AG04449 (cell line): ENCODE measurements around the gene XAF1.

Experiments used
- CTCF ChIA-PET: fragments of 350-600 bp; formaldehyde crosslinking; extraction: SDS; loops from one replicate; lab custom pipeline; 2021; ENCODE audit warnings: antibody characterized with exemption; lab: Yijun Ruan, JAX
- POLR2A ChIA-PET: fragments of 400-600, 350-600 bp; formaldehyde crosslinking; extraction: SDS; loops from one replicate; lab custom pipeline; 2020; ENCODE audit warnings: antibody characterized with exemption, inconsistent platforms; lab: Yijun Ruan, JAX
- DNase-seq: peaks from one replicate; pipeline ENCODE4 v3.0.0-alpha.2; 2010; ENCODE audit warnings: low read depth, low spot score
- H3K4me3 ChIP-seq: 2 replicates; pipeline ENCODE4 v1.5.1; 2011; ENCODE audit warnings: low read depth, mild to moderate bottlenecking, control low read depth, low read length
- CTCF ChIP-seq: IDR thresholded peaks from one replicate; pipeline ENCODE4 v1.5.1; 2011; ENCODE audit warnings: mild to moderate bottlenecking, moderate library complexity, low read length, control low read depth, inconsistent platforms; ENCODE audit not compliant: insufficient read depth; ENCODE audit errors: missing control alignments

Gene XAF1

GRCh38 chr17:6793748-6794493 lies 38.1 kb downstream of the XAF1 start:
- H3K4me3 ChIP-seq, result no peak overlapping the region
- ChIA-PET POLR2A (no interaction called here), CTCF (no interaction called here)
- DNase-seq, result no peak
- TF ChIP-seq CTCF, result no peak

DNA sequence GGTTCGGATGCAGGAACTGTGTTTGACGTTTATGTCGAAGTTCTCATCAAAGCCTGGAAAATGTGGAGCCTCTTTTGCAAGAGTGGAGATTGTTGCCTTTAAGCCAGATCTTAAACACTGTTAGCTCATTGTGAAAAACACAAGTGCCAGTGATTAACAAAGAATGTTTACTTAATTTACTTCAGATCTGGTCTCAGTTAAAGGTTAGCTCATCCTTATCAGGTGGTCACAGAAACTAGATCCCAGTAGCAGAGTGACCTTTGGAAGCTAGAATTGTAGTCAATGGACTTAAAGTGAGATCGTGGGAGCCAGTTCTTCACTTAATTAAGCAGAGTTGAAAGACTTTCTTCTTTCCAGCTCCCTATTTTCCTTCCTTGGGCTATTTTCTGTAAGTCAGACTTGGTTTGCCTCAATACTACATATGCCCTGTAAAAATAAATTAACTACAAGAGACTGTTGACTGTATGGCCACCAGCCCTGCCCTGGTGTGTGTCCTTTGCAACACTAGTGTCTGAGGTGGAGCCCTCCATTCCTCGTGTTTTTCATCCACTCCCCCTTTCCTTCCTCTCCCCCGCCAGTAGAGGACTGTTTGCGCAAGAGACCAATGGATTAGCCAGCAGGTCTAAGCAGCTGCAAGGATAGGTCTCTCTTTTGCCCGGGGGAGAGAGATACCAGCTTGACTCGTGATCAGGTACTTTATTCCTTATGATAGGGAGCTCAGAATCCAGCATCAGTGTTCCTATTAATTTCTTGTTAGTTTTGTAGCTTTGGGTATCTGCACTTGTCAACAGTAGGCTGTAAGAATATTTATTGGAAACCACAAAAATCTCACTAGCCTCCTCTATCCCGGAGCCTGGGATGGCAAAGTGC lies 40.4 kb downstream of the XAF1 start:
- ChIA-PET CTCF (no interaction called here), POLR2A (no interaction called here)
- no peak for TF ChIP-seq CTCF
- DNase-seq, result no peak
- no peak overlapping the region for H3K4me3 ChIP-seq

DNA sequence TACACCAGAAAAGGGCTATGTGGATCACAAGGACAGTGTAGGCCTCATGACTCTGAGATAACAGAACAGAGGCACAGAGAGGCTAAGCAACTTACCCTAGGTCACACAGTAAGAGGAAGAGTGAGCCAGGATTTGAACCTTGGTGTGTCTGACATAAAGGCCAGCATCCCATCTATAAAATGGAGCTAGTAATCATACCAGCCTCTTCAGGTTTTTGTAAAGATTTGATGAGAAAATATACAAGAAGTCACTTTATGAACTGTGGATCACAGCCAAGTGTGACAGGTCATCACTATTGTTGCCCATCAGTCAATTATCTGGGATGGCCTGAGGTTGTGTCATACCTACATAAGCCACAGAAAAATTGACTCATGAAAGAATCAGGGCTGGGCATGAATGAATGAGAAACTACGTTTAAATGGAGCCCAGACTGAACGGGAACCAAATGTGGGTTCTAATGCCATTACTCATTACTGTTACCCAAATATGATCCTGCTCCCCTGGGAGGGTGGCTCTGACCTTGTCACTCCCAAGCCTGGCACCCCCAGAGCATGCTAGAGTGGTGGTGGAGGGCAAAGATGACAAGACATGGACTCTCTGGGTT lies 41.1 kb downstream of the XAF1 start:
- no peak overlapping the region for H3K4me3 ChIP-seq
- ChIA-PET POLR2A (no interaction called here), CTCF (no interaction called here)
- DNase-seq, result no peak
- TF ChIP-seq CTCF, result no peak

DNA sequence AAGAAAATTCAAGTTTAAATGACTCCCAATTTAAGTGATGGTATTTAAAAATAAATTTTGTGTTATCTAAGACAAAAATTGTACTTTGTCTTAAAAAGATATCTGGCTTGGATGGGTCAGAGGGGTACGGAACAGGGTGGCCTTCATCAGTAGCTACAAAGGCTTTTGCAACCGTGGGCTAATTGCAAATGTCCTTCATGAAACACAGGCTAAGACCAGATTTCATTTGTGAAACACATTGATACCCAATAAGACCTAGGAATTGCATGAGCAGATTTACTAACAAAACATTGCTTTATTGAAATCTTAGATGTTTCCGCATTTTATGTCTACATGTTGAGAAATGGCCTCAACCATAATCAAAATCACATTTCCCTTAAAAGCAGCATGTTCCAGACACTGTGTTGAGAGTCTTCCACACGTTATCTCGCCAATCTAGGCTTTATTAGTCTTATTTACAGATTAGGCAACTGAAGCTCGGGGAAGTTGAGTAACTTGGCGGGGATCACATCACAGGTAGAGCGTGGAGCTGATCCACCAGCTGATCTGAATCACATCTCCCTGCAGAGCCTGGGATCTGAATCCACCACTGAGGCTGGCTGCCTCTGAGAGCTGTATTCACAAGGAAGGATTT lies 42.0 kb downstream of the XAF1 start:
- ChIA-PET CTCF (no interaction called here), POLR2A (no interaction called here)
- H3K4me3 ChIP-seq, result no peak overlapping the region
- no peak for TF ChIP-seq CTCF
- no peak for DNase-seq

DNA sequence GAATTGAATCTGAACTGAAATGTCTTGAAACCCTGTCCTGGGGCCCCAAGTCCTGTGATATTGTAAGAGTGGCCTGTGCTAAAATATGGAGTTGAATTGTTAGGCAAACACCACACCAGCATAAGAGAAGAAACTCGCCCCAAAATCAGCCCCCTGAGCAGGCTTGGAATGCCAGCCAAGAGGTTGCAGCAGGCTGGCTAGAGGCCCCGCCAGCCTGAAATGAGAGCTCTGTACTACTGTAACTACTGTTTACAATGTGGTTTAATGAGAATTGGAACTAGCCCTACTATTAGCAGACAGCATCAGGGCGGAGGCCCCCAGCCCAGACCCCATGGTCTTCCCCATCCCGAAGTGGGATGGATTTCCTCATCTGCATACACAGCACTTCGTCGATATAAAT lies 43.9 kb downstream of the XAF1 start:
- TF ChIP-seq CTCF, result no peak
- H3K4me3 ChIP-seq, result no peak overlapping the region
- DNase-seq, result no peak
- CTCF ChIA-PET, result no interaction called here
- POLR2A ChIA-PET, result no interaction called here
